IMR-90 (cell line): ENCODE measurements around the gene LEF1. TPM values are rescaled to one million over a fixed set of nuclear protein-coding genes. Genes with fewer than 3 reads are reported as not detected.

Experiments
- ATAC-seq: fragments of 200-7000 bp; cut with Tn5 transposase; 2 replicates; pipeline ENCODE4 v1.9.1; 2020; ENCODE audit warnings: low read depth, mild to moderate bottlenecking, moderate library complexity
- BruUV-seq: library from RNA; stranded (reverse); fragments of 400-500 nt; replicated peaks from 2 replicates; lab custom pipeline; 2021; lab: Mats Ljungman, UMichigan
- CTCF ChIA-PET: fragments of 300-600 bp; formaldehyde crosslinking; extraction: SDS; loops from one replicate; lab custom pipeline; 2021; ENCODE audit warnings: antibody characterized with exemption; lab: Yijun Ruan, JAX
- POLR2A ChIA-PET: fragments of 300-600 bp; sonication (Branson Sonifier 250); formaldehyde crosslinking; loops from one replicate; lab custom pipeline; 2022; ENCODE audit warnings: antibody characterized with exemption; ENCODE audit not compliant: unreplicated experiment; lab: Charles Lee
- DNase-seq: peaks from one replicate; pipeline ENCODE4 v3.0.0; 2013
- H2AFZ ChIP-seq: replicated peaks from 2 replicates; pipeline ENCODE3; 2013; ENCODE audit warnings: low read length, mild to moderate bottlenecking; ENCODE audit not compliant: poor library complexity
- H2AK5ac ChIP-seq: 2 replicates; pipeline ENCODE4 v1.6.1; 2013; ENCODE audit warnings: low read depth, low read length, inconsistent platforms
- H2AK9ac ChIP-seq: replicated peaks from 2 replicates; pipeline ENCODE3; 2013; ENCODE audit warnings: mild to moderate bottlenecking, low read depth, low read length, moderate library complexity; ENCODE audit not compliant: poor library complexity
- H2BK120ac ChIP-seq: 2 replicates; pipeline ENCODE4 v1.6.1; 2013; ENCODE audit warnings: low read depth, low read length, inconsistent platforms
- H2BK15ac ChIP-seq: 3 replicates; pipeline ENCODE4 v1.6.1; 2013; ENCODE audit warnings: low read depth, low read length, inconsistent platforms
- H2BK20ac ChIP-seq: 2 replicates; pipeline ENCODE4 v1.6.1; 2013; ENCODE audit warnings: low read depth, mild to moderate bottlenecking, inconsistent platforms, low read length, moderate library complexity
- H2BK5ac ChIP-seq: 2 replicates; pipeline ENCODE4 v1.6.1; 2013; ENCODE audit warnings: mild to moderate bottlenecking, low read depth, low read length, inconsistent platforms; ENCODE audit not compliant: poor library complexity, severe bottlenecking
- H3K14ac ChIP-seq: replicated peaks from 2 replicates; pipeline ENCODE4 v1.6.1; 2013; ENCODE audit warnings: low read depth, low read length, inconsistent platforms
- H3K18ac ChIP-seq: 2 replicates; pipeline ENCODE4 v1.6.1; 2013; ENCODE audit warnings: low read depth, low read length, control low read depth
- H3K23ac ChIP-seq: 2 replicates; pipeline ENCODE4 v1.6.1; 2013; ENCODE audit warnings: low read depth, low read length, inconsistent platforms
- H3K27ac ChIP-seq: 2 replicates; pipeline ENCODE4 v1.5.1; 2013; ENCODE audit warnings: mild to moderate bottlenecking, control low read depth, low read length; ENCODE audit not compliant: insufficient read depth
- H3K27me3 ChIP-seq: 2 replicates; pipeline ENCODE4 v1.6.1; 2013; ENCODE audit warnings: low read length; ENCODE audit not compliant: control insufficient read depth, insufficient read depth
- H3K36me3 ChIP-seq: 2 replicates; pipeline ENCODE4 v1.6.1; 2013; ENCODE audit warnings: low read length, mixed read lengths; ENCODE audit not compliant: control insufficient read depth, insufficient read depth
- H3K4ac ChIP-seq: 2 replicates; pipeline ENCODE4 v1.6.1; 2013; ENCODE audit warnings: low read depth, low read length, inconsistent platforms
- H3K4me1 ChIP-seq: 2 replicates; pipeline ENCODE4 v1.6.1; 2013; ENCODE audit warnings: low read length, mixed read lengths; ENCODE audit not compliant: control insufficient read depth, insufficient read depth
- H3K4me2 ChIP-seq: 2 replicates; pipeline ENCODE4 v1.6.1; 2013; ENCODE audit warnings: low read depth, mild to moderate bottlenecking, control low read depth, low read length, moderate library complexity
- H3K4me3 ChIP-seq: 2 replicates; pipeline ENCODE4 v1.5.1; 2013; ENCODE audit warnings: low read depth, mild to moderate bottlenecking, control low read depth, low read length, moderate library complexity; ENCODE audit not compliant: insufficient read depth
- H3K56ac ChIP-seq: 2 replicates; pipeline ENCODE4 v1.6.1; 2013; ENCODE audit warnings: low read length, inconsistent platforms; ENCODE audit not compliant: insufficient read depth; ENCODE audit errors: extremely low read depth
- H3K79me1 ChIP-seq, 2 experiments: 2 replicates each; pipeline ENCODE4 v1.6.1; 2013; ENCODE audit warnings: low read length in 2 of 2, inconsistent platforms in 1 of 2, low read depth in 1 of 2
- H3K9ac ChIP-seq: 2 replicates; pipeline ENCODE4 v1.6.1; 2013; ENCODE audit warnings: low read depth, low read length, control low read depth
- H3K9me1 ChIP-seq: 2 replicates; pipeline ENCODE4 v1.6.1; 2013; ENCODE audit warnings: low read length, inconsistent platforms; ENCODE audit not compliant: insufficient read depth
- H3K9me3 ChIP-seq: 2 replicates; pipeline ENCODE4 v1.6.1; 2013; ENCODE audit warnings: low read length; ENCODE audit not compliant: control insufficient read depth, insufficient read depth
- H4K20me1 ChIP-seq: 2 replicates; pipeline ENCODE4 v1.6.1; 2013; ENCODE audit warnings: low read length, inconsistent platforms; ENCODE audit not compliant: insufficient read depth
- H4K5ac ChIP-seq: 2 replicates; pipeline ENCODE4 v1.6.1; 2013; ENCODE audit warnings: mild to moderate bottlenecking, low read depth, low read length, control low read depth
- H4K8ac ChIP-seq, 2 experiments: 2 replicates each; pipeline ENCODE4 v1.6.1; 2013; ENCODE audit warnings: low read depth in 2 of 2, low read length in 2 of 2, control low read depth in 1 of 2, inconsistent platforms in 1 of 2
- H4K91ac ChIP-seq: 2 replicates; pipeline ENCODE4 v1.6.1; 2013; ENCODE audit warnings: low read depth, low read length, inconsistent platforms; ENCODE audit not compliant: insufficient read depth
- BHLHE40 ChIP-seq: fragments of 150-350 bp; IDR thresholded peaks from 2 replicates; pipeline ENCODE4 v1.6.1; 2016; ENCODE audit warnings: mild to moderate bottlenecking, low read depth, low read length
- CHD1 ChIP-seq: IDR thresholded peaks from 2 replicates; pipeline ENCODE4 v1.6.1; 2012; ENCODE audit warnings: low read depth, low read length, improper control_type of control experiment
- RAD21 ChIP-seq: IDR thresholded peaks from 2 replicates; pipeline ENCODE4 v1.6.1; 2012; ENCODE audit warnings: low read length, improper control_type of control experiment
- SMC3 ChIP-seq: fragments of 150-350 bp; IDR thresholded peaks from 2 replicates; pipeline ENCODE4 v1.6.1; 2016; ENCODE audit warnings: low read depth, mild to moderate bottlenecking, antibody characterized with exemption, low read length, moderate library complexity
- WGBS, 2 experiments: methylation state at CpG; one replicate each; pipeline versions ENCODE4 v1.1.5 to v1.1.7; 2013; ENCODE audit warnings: missing lambda C conversion rate in 2 of 2; ENCODE audit not compliant: insufficient read length in 1 of 2; ENCODE audit errors: extremely low coverage in 2 of 2; 5-methylcytosine and 5-hydroxymethylcytosine counted together
- dilution Hi-C: fragments of 300-500 bp; cut with HindIII; formaldehyde crosslinking; loops from one replicate; pipeline ENCODE4 v1.14.3; 2018; ENCODE audit warnings: low sequenced_read_pairs; ENCODE audit not compliant: unreplicated experiment
- in situ Hi-C: fragments of 300-500 bp; cut with MboI; formaldehyde crosslinking; loops from 3 replicates; pipeline ENCODE4 v1.14.3; 2019; ENCODE audit warnings: low sequenced_read_pairs, inconsistent platforms, mixed read lengths
- intact Hi-C: fragments of 100-400 bp; cut with micrococcal nuclease; formaldehyde crosslinking; loops from 2 replicates; pipeline ENCODE4 v1.10.0; 2022
- polyA plus RNA-seq, 3 experiments: library from polyadenylated mRNA; depleted of rRNA; stranded (reverse); fragments of >200 nt; gene quantifications; 2 replicates each; pipeline ENCODE4 v1.2.3, GENCODE V29; 2012; ENCODE audit warnings: low replicate concordance in 1 of 3
- total RNA-seq: library from RNA; depleted of rRNA; stranded (reverse); fragments of >200 nt; gene quantifications from 2 replicates; pipeline ENCODE4 v1.2.3, GENCODE V29; 2012
- TF ChIP-seq, protein P1 (sequence below): fragments of 150-350 bp; IDR thresholded peaks from 2 replicates; pipeline ENCODE4 v1.6.1; 2017; ENCODE audit warnings: mild to moderate bottlenecking, antibody characterized with exemption, low read length, low read depth

LEF1 gene
- total and polyA plus RNA-seq, 2 of the 4 experiments (the other 2 are of a cell fraction): 1.7 to 1.8 TPM

DNA sequence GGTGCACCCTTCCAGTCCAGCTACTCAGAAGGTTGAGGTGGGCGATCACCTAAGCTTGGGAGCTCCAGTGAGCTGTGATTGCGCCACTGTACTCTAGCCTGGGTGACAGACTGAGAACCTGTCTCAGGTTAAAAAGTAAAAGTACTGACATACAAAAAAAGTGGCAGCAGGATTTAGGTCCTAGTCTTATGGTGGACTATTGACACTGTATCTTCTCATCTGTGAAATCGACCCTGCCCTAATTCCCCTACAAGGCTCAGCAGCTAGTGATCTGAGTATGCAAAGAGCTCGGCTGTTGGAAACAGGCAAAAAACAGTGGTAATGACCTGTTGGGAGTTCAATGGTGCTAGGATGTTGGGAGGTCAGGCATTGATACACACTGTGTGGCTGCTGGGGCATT, 57.0 kb downstream of the LEF1 start:
- Histone ChIP-seq H3K4me2 (no peak overlapping the region), H2AFZ (no peak overlapping the region), H2BK15ac (no peak overlapping the region), H3K27ac (no peak overlapping the region), H2AK9ac (no peak overlapping the region), H4K5ac (no peak overlapping the region), H3K4ac (no peak overlapping the region), H4K8ac (no peak overlapping the region), H3K79me1 (no peaks in the 10 kb centered on the region), H3K27me3 (no peaks in the 10 kb centered on the region), H4K20me1 (no peaks in the 10 kb centered on the region), H3K4me3 (no peak overlapping the region), H3K56ac (no peak overlapping the region), H2BK120ac (no peak overlapping the region), H3K14ac (no peak overlapping the region), H2BK5ac (no peak overlapping the region), H3K9me3 (no peaks in the 10 kb centered on the region), H3K9me1 (no peaks in the 10 kb centered on the region), H2BK20ac (no peak overlapping the region), H2AK5ac (no peak overlapping the region), H3K4me1 (no peaks in the 10 kb centered on the region), H4K91ac (no peak overlapping the region), H3K18ac (no peak overlapping the region), H3K36me3 (no peaks in the 10 kb centered on the region), H3K9ac (no peak overlapping the region), H3K23ac (no peak overlapping the region)
- POLR2A ChIA-PET: no interaction called here
- intact Hi-C loops: no loop called here
- TF ChIP-seq, protein P1, sequence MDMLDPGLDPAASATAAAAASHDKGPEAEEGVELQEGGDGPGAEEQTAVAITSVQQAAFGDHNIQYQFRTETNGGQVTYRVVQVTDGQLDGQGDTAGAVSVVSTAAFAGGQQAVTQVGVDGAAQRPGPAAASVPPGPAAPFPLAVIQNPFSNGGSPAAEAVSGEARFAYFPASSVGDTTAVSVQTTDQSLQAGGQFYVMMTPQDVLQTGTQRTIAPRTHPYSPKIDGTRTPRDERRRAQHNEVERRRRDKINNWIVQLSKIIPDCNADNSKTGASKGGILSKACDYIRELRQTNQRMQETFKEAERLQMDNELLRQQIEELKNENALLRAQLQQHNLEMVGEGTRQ: no peak
- TF ChIP-seq RAD21: no peak
- TF ChIP-seq SMC3: no peak
- no peak for TF ChIP-seq BHLHE40
- TF ChIP-seq CHD1: no peak
- dilution Hi-C loops: no loop called here
- no CpG with 5 or more reads among the region's 4 CpGs for WGBS, 2 experiments
- ATAC-seq: no peak
- BruUV-seq: no TSS peak
- CTCF ChIA-PET: interaction anchor here (0.5 kb wide), 1 partner anchor 22 kb away, joined by 7 read pairs; no protein-coding TSS in a partner anchor
- no peak for DNase-seq
- in situ Hi-C loops: no loop called here
